Lung microvascular endothelial cell (primary cell): ENCODE measurements around the gene MICALL2. TPM values are rescaled to one million over a fixed set of nuclear protein-coding genes. Genes with fewer than 3 reads are reported as not detected.

Source experiments
- DNase-seq, 2 donors: peaks; one replicate each; pipeline versions ENCODE4 v3.0.0 to v3.0.0-alpha.2; 2010; ENCODE audit warnings: low read depth in 2 of 2
- total RNA-seq: library from RNA; depleted of rRNA; stranded (reverse); fragments of >200 nt; gene quantifications from 2 replicates; pipeline ENCODE4 v1.2.1, GENCODE V29; 2014

MICALL2 gene
- total RNA-seq, 1 donor from 2014 or later, result 8.9 TPM

DNA sequence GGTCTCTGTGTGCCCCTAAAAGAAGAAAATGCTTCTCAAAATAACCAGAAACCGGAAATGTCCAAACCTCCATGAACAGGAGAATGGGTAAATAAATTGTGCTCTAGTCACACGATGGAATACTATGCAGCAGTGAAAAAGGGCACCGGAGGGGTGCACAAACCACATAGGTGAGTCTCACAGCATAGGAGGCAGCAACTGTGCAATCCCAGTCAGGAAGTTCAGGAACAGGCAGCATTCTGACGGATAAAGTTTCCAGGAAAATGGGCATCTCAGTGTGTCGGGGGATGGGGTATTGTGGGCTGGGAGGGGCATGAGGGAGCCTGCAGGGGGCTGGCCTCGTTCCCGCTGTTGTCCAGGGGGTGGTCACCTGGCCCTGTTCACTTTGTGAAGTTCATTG is 63.1 kb downstream of the MICALL2 start:
- DNase-seq, result no peak

DNA sequence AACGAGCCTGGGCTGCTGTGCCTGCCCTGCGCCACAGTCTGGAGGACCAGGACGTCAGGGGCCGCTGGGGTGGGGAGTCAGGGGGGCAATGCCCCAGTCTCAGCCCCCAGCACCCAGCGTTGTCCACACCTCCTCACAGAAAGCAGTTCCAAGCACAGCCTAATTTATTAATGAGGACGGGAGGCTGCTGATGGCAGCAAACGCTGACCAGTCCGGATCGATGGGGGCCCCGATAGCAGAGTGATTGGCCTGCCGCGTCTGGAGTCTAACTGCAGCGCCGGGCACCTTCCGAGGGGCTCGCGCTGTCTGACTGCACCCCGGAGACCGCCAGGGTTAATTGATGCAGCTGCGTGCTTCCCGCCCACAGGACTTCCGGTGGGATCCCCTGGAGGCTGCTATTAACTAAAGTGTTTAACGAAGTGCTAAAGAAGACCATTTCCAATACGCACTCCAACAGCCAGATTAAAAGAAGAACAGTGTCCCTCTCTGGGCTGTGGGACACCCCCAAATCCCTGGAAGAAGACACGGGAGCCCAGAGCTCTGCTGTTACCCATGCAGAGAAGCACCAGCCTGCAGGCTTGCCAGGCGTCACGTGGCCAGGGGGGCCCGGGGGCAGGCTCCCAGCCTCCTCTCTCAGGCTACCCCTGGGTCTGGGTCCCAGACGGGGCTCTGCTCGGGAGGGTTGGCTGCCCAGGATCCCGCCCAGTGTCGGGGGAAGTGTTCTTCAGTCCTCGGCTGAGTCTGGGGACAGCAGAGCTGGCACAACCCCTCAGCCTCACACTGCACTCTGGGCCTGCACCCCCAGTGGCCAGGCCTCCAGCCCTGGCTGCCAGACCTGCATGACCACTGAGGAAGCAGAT is 63.8 kb downstream of the MICALL2 start:
- no peak for DNase-seq

DNA sequence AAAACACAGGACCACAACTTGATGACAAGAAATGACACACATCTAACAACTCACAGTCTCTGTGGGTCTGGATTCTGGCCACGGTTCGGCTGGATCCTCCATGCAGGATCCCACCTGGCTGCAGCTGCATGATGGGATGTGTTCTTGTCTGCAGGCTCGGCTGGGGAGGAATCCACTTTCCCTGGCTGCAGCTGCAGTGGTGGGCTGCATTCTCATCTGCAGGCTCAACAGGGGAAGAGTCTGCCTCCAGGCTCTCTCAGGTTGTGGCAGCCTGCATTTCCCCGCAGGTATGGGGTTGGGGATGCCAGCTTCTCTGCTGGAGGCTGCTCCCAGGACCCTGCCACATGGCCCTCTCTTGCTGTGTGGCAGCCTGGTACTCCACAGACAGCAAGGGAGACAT is 64.9 kb downstream of the MICALL2 start:
- no peak for DNase-seq

DNA sequence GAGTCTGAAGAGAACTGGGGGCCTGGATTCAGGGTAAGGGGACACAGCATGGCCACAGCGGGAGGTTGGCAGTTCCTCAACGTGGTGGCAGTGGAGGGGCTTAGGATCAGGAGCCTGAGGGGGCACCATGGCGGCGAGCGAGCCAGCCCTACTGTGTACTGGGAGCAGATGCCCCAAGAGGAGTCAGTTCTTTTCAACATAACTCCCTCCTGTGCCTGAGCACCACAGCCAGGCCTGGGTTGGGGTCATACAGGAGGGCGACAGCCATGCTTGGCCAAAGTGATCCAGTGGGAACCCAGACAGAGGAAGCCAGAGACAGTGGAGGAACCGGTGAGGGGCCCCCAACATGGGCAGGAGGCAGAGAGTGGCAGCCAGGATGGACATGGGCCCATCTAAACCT is 65.8 kb downstream of the MICALL2 start:
- DNase-seq, result no peak

GRCh38 chr7:1392556-1392955 is 66.7 kb downstream of the MICALL2 start:
- no peak for DNase-seq

DNA sequence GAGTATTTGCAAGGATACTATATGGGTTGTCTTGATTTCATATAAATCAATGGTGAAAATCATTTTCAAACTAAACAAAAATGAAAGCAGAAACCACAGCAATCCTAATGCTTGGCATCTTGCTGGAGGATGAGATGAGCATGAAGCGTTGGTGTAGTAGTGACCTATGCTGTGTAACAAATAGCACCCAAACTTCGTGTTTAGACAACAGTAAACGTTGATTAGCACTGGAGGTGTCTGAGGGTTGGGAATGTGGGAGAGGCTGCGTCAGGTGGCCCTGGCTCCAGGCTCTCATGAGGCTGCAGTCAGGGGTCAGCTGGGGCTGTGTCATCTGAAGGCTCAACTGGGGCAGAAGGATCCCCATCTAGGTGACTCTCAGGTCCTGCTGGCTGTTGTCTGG is 67.8 kb downstream of the MICALL2 start:
- DNase-seq, result no peak

DNA sequence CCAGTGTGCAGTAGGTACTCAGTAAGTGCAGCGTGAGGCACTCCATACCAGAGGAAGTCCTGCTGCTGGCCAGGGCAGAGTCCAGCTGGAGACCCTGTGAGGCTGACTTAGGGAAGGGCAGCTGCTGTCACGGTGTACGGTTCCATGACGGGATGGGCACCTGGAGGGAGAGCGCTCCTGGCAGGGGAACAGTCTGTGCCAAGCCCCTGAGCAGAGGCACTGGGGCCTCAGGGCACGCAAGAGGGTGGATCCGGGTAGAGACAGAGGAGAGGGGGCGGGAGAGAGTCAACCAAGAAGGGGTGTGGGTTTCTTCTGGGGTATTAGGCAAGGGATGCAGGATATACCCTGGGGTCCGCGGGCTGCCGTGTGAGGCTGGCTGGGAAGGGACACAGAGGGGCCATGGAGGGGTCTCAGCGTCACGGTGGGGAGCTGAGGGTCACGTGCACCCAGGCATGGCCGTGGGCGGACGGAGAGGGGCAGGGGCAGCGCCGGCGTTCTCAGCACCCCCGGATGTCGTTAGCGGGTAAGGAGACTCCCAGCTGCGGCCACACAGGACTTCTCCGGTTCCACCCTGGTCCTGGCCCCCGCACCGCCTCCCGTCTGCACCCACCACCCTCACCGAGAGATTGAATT is 70.5 kb downstream of the MICALL2 start:
- no peak for DNase-seq

DNA sequence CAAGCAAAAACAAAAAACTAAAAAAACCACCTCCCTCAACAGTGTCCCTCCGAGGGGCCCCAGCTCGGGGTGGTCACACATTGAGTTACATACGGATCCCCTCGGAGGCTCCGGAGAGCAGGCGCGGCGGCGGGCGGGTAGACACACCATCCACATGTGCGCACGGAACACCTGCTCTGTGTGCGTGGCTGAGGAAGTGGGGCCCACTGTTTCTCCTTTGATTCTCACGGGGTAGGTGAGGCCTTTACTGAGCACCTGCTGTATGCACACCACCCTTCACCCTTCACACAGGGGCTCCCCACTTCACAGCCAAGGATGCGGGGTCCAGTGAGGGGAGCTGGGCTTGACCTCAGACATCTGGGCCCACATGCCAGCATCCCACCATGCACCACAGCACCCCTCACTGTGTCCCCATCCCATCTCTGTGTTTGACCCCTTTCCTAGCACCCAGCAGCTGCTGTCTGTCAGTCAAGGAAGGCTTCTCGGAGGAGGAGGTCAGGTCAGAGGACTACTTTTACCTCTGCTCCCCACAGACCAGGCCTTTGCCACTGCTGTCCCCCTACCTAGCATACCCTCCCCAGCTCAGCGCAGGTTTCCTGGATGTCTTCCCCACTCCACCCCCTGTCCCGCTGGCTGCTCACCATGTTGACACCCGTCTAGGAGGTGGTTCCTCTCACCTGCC is 71.1 kb downstream of the MICALL2 start:
- no peak for DNase-seq

GRCh38 chr7:1387261-1387660 is 72.0 kb downstream of the MICALL2 start:
- DNase-seq, result no peak

DNA sequence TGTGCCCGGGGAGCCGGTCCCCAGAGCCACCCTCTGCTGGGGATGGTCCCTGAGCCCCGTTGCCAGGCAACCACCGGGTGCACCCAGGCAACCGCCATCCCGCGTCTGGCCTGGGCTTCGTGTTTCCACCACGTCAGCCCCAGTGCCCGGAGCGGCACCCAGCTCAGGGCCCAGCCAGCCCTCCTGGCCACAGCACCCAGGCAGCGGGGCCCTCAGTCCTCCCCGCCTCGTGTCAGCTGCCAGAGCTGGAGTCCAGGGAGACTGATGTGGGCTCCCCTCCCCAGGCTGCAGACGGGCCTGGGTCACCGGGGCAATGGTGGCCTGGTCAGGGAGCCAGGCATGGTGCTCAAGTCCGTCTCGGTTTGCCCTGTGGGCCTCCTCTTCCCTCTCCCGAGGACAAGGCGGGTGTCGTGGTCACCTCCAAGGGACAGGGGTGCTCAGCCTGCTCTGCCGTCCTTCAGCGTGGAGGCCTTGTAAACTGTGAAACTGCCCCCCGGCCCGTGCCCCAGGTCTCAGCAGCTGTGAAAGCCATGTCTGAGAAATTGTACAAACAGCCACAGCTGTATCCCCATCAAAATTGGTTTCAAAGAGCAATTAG is 72.5 kb downstream of the MICALL2 start:
- no peak for DNase-seq

DNA sequence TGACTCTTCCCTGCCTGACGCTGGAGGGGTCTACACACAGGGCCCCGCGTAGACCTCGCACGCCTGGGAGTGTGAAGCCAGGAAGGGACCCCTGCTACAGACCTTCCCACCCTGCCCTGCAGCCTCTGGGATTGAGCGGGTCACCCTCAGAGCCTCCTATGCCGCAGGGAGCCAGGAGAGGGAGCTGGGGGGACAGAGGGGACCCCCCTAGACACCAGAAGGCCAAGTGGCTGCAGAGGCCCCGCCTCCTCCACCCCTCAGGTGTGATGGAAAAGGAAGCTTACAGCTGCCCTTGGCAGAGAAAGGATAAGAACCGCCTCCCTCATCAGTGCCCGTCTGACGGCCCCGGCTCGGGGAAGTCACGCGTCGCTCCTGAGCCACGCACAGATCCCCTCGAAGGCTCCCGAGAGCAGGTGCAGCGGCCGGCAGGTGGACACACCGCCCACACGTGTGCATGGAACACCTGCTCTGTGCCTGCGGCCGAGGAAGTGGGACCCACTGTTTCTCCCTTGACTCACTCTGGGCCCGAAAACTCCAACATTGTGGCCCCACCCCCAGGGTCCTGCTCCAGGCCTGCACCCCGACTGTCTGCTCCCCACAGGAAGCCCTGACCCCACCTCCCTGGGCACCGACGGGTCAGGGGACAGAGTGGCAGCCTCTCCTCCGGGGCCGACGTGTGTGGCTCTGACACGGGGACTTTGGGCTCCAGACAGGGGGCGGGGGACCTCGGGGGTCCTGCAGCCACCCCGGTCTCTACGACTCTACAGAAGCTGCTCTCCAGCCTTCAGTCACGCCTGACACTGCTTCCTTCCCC is 73.3 kb downstream of the MICALL2 start:
- DNase-seq, result no peak

- DNase-seq, result no peak
These were observed 74.0 kb downstream of the MICALL2 start for GRCh38 chr7:1385086-1385808.

Other genes starting within 250 kb of the MICALL2 start
- gene UNCX, start 226.6 kb downstream of the MICALL2 start, total RNA-seq, result not detected in 2 replicates
- 24.4 and 26.8 TPM in 2 replicates for gene INTS1, start 44.9 kb upstream of the MICALL2 start, total RNA-seq
- gene MAFK, start 71.2 kb upstream of the MICALL2 start, total RNA-seq, result 18.1 and 56.9 TPM in 2 replicates
- gene TMEM184A, start 96.7 kb upstream of the MICALL2 start, total RNA-seq, result under 0.01 TPM in 2 replicates
- 13.3 and 17.9 TPM in 2 replicates for gene PSMG3, start 110.6 kb upstream of the MICALL2 start, total RNA-seq
- gene ELFN1, start 210.8 kb upstream of the MICALL2 start, total RNA-seq, result under 0.01 and 0.44 TPM in 2 replicates